Stimulated activated CD4-positive, alpha-beta T cell treated with anti-CD3 and anti-CD28 coated beads, Interleukin-12 subunit alpha, Interleukin-12 subunit beta, amount 100 ng/mL, for 48 hours (primary cell): Measurements from ENCODE around the gene SUPT5H.

ENCODE experiments used
- DNase-seq, 3 donors: peaks; one replicate each; pipeline ENCODE4 v3.0.0-alpha.2; 2020; ENCODE audit warnings: low read depth in 2 of 3, low spot score in 1 of 3

The SUPT5H gene

GRCh38 chr19:39518975-39519374 is 73.6 kb downstream of the SUPT5H start:
- DNase-seq, result no peak

GRCh38 chr19:39520541-39521484 is 75.4 kb downstream of the SUPT5H start:
- no peak for DNase-seq

- no peak for DNase-seq
Observed at GRCh38 chr19:39524495-39524894, 79.1 kb downstream of the SUPT5H start.

GRCh38 chr19:39525205-39525604 is 79.8 kb downstream of the SUPT5H start:
- DNase-seq, result no peak
